Measurements from ENCODE around the gene CAPSL.
"Not testable (repeated sequence)": the region's sequence is repeated elsewhere in the genome, so short reads cannot be mapped to it uniquely, and the experiment has no call there.

CAPSL gene

DNA sequence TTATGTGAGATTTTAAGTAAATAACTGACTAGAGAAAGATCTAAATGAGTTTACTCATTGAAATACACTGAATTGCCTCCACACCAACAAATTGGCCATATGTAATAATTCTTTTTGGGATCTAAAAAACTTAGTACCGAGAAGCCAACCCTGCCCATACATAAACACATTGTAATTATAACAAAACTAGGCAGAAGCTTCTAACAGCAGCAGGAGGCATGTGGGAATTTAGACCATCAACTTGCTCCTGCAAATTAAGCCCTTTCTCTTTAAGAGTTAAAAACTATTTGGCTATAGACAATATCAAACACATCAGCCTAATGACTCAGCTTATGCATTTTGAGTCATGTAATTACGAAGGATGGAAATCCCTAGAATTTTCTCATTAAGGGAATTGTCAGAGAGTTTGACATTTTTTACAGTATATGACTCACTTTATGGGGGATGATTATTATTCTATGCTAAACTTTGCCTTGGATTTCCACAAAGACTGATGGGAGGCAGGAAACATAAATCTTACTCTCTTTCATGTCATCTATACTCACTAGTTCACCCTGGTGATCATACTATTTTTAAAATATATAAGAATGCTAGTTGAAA lies 80.7 kb downstream of the CAPSL start:
- Histone ChIP-seq H3F3A (ENCODE audit: insufficient read depth, low read length) (no peaks in the 10 kb centered on the region), H3K4me1 (ENCODE audit: insufficient read depth, low read length, severe bottlenecking) (peaks cover 82% of the 10 kb centered on the region), H3K79me2 (ENCODE audit: insufficient read depth, low read length) (peaks cover 69% of the 10 kb centered on the region), H3K4me2 (ENCODE audit: low read length) (peak overlapping the region; percentile 83), H3K36me3 (ENCODE audit: insufficient read depth, low read length) (peaks cover 50% of the 10 kb centered on the region), H3K9me3 (ENCODE audit: low read length) (no peaks in the 10 kb centered on the region), H2AFZ (ENCODE audit: low read length) (no peak overlapping the region), H3K27ac (ENCODE audit: low read depth, low read length, poor library complexity, severe bottlenecking) (peak overlapping the region; percentile 90), H3K9me2 (ENCODE audit: low read depth, low read length) (no peaks in the 10 kb centered on the region), H3K4me3 (ENCODE audit: low read depth, low read length, poor library complexity, severe bottlenecking) (peak overlapping the region; percentile 78), H3K9ac (ENCODE audit: low read length) (peak overlapping the region; percentile 83), H3K27me3 (ENCODE audit: insufficient read depth, low read length) (no peaks in the 10 kb centered on the region), H4K20me1 (ENCODE audit: insufficient read depth, low read length) (no peaks in the 10 kb centered on the region)
- TF ChIP-seq EZH2 (IDR thresholded peaks at IDR 0.05; ENCODE audit: borderline replicate concordance, low read length) = no peak
- TF ChIP-seq, protein P1, sequence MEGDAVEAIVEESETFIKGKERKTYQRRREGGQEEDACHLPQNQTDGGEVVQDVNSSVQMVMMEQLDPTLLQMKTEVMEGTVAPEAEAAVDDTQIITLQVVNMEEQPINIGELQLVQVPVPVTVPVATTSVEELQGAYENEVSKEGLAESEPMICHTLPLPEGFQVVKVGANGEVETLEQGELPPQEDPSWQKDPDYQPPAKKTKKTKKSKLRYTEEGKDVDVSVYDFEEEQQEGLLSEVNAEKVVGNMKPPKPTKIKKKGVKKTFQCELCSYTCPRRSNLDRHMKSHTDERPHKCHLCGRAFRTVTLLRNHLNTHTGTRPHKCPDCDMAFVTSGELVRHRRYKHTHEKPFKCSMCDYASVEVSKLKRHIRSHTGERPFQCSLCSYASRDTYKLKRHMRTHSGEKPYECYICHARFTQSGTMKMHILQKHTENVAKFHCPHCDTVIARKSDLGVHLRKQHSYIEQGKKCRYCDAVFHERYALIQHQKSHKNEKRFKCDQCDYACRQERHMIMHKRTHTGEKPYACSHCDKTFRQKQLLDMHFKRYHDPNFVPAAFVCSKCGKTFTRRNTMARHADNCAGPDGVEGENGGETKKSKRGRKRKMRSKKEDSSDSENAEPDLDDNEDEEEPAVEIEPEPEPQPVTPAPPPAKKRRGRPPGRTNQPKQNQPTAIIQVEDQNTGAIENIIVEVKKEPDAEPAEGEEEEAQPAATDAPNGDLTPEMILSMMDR (IDR thresholded peaks at IDR 0.05; ENCODE audit: low read length) = no peak

DNA sequence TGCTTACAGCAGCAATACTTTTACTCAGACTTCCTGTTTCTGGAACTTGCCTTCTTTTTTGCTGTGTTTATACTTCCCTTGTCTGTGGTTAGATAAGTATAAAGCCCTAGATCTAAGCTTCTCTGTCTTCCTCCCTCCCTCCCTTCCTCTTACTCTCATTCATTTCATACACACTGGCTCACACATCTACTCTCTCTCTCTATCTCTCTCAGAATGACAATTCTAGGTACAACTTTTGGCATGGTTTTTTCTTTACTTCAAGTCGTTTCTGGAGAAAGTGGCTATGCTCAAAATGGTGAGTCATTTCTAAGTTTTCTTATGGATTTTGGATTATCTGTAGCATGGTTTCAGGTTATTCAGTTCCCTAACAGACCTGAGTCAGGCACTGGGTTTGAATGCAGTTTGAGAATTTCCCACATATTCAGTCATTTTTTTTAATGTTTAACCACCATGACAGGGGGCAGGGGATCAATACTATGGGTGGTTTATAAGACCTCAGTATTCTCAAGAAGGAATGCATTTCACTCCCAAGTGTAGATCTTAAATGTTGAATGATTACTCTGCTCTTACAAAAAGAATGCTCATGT lies 81.6 kb downstream of the CAPSL start, which contains the start of gene IL7R:
Gene IL7R (plus strand): TSS at position 127 of the 587 bp plus-strand sequence. CDS start 87 bp downstream, at position 214.
- no peaks in the 10 kb centered on the region for H3K9me3 ChIP-seq (ENCODE audit: low read length)
- peaks cover 42% of the 10 kb centered on the region for H3K36me3 ChIP-seq (ENCODE audit: insufficient read depth, low read length)
- H3K79me2 ChIP-seq (ENCODE audit: insufficient read depth, low read length) = peaks cover 64% of the 10 kb centered on the region
- H3K27me3 ChIP-seq (ENCODE audit: insufficient read depth, low read length) = no peaks in the 10 kb centered on the region
- no peaks in the 10 kb centered on the region for H3F3A ChIP-seq (ENCODE audit: insufficient read depth, low read length)
- H3K9me2 ChIP-seq (ENCODE audit: low read depth, low read length) = no peaks in the 10 kb centered on the region
- peaks cover 82% of the 10 kb centered on the region for H3K4me1 ChIP-seq (ENCODE audit: insufficient read depth, low read length, severe bottlenecking)
- H3K27ac ChIP-seq (ENCODE audit: low read depth, low read length, poor library complexity, severe bottlenecking) = peak within 1 kb of the TSS; percentile 90
- peak within 1 kb of the TSS; percentile 83 for H3K9ac ChIP-seq (ENCODE audit: low read length)
- peak within 1 kb of the TSS; percentile 83 for H3K4me2 ChIP-seq (ENCODE audit: low read length)
- H2AFZ ChIP-seq (ENCODE audit: low read length) = no peak within 1 kb of the TSS
- TF ChIP-seq EZH2 (IDR thresholded peaks at IDR 0.05; ENCODE audit: borderline replicate concordance, low read length) = no peak
- TF ChIP-seq, protein P1 (IDR thresholded peaks at IDR 0.05; ENCODE audit: low read length) = no peak
- no peaks in the 10 kb centered on the region for H4K20me1 ChIP-seq (ENCODE audit: insufficient read depth, low read length)
- H3K4me3 ChIP-seq (ENCODE audit: low read depth, low read length, poor library complexity, severe bottlenecking) = peak within 1 kb of the TSS; percentile 78

- not testable (repeated sequence) for H3K9me2 ChIP-seq (ENCODE audit: low read depth, low read length); H4K20me1 ChIP-seq (ENCODE audit: insufficient read depth, low read length); H2AFZ ChIP-seq (ENCODE audit: low read length); H3K9me3 ChIP-seq (ENCODE audit: low read length); H3F3A ChIP-seq (ENCODE audit: insufficient read depth, low read length); H3K27me3 ChIP-seq (ENCODE audit: insufficient read depth, low read length)
- Histone ChIP-seq H3K4me2 (ENCODE audit: low read length) (peak overlapping the region; percentile 83), H3K36me3 (ENCODE audit: insufficient read depth, low read length) (peaks cover 36% of the 10 kb centered on the region), H3K4me3 (ENCODE audit: low read depth, low read length, poor library complexity, severe bottlenecking) (peak overlapping the region; percentile 78), H3K27ac (ENCODE audit: low read depth, low read length, poor library complexity, severe bottlenecking) (peak overlapping the region; percentile 90), H3K79me2 (ENCODE audit: insufficient read depth, low read length) (peaks cover 58% of the 10 kb centered on the region), H3K4me1 (ENCODE audit: insufficient read depth, low read length, severe bottlenecking) (peaks cover 82% of the 10 kb centered on the region), H3K9ac (ENCODE audit: low read length) (peak overlapping the region; percentile 83)
Measured at GRCh38 chr5:35856186-35856764, 82.1 kb downstream of the CAPSL start.
